ENCODE measurements around the gene LRRC72. TPM values are rescaled to one million over a fixed set of nuclear protein-coding genes. Genes with fewer than 3 reads are reported as not detected.

LRRC72 gene
- total and polyA plus RNA-seq, 10 of the 15 experiments (the other 5 are each of a cell fraction or from before 2014, with no cell fraction given) = not detected

GRCh38 chr7:16619979-16620408, 93.4 kb downstream of the LRRC72 start:
- Histone ChIP-seq H3K4me2 (ENCODE audit: control insufficient read depth, insufficient read depth) (no peak overlapping the region), H3K9me3 (replicated peaks; ENCODE audit: control insufficient read depth, insufficient read depth, low read length) (no peaks in the 10 kb centered on the region), H3K9ac (ENCODE audit: control insufficient read depth, insufficient read depth, low read length) (no peak overlapping the region), H3K4me1 (ENCODE audit: control insufficient read depth, insufficient read depth, low read length) (no peaks in the 10 kb centered on the region), H3K4me3 (no peak overlapping the region), H3K79me2 (ENCODE audit: control insufficient read depth, insufficient read depth, low read length) (no peaks in the 10 kb centered on the region), H4K20me1 (ENCODE audit: control insufficient read depth, insufficient read depth) (no peaks in the 10 kb centered on the region), H3K36me3 (ENCODE audit: control insufficient read depth in 2 of 2, insufficient read depth in 2 of 2, low read length in 1 of 2) (no peaks in the 10 kb centered on the region), H3K27me3 (replicated peaks in 1 of 2; ENCODE audit: control insufficient read depth in 2 of 2, insufficient read depth in 2 of 2, low read length in 1 of 2) (no peaks in the 10 kb centered on the region; a peak in 1 of 4 replicates), H2AFZ (ENCODE audit: control insufficient read depth, low read depth, low read length) (no peak overlapping the region), H3K27ac (ENCODE audit: control insufficient read depth, insufficient read depth) (no peak overlapping the region)
- ChIA-PET RAD21 (ENCODE audit: unreplicated experiment) (no interaction called here), CTCF (interaction anchor here (0.8 kb wide), 1 partner anchor 9 kb away, joined by 3 read pairs; no protein-coding TSS in a partner anchor), SMC1A (ENCODE audit: uncharacterized antibody, unreplicated experiment) (no interaction called here), POLR2A (no interaction called here)
- no TSS peak for BruUV-seq (replicated peaks)
- in situ Hi-C loops (cut with MboI) = no loop called here
- FAIRE-seq (peak; percentile 88), DNase-seq (ENCODE audit: low read depth, low spot score) (peak; percentile 5), ATAC-seq (peak; percentile 82)
- 3% methylated on average over 2 of the region's 2 CpGs for WGBS (ENCODE audit: insufficient coverage, insufficient replicate concordance, low lambda C conversion rate, missing lambda C conversion rate)
- intact Hi-C loops (cut with micrococcal nuclease; ENCODE audit: unreplicated experiment) = no loop called here
- no peak for TF ChIP-seq ZBTB40 (IDR thresholded peaks at IDR 0.05; ENCODE audit: borderline replicate concordance)
- peak; percentile 90 for TF ChIP-seq ATF2 (IDR thresholded peaks at IDR 0.05; ENCODE audit: low read length)
- TF ChIP-seq NFIC (IDR thresholded peaks at IDR 0.05; ENCODE audit: low read depth, low read length) = peak; percentile 80
- TF ChIP-seq FOXM1 (IDR thresholded peaks at IDR 0.05; ENCODE audit: low read depth, low read length) = peak; percentile 44; the same call in 1 of the 2 replicates
- TF ChIP-seq IKZF2 (IDR thresholded peaks at IDR 0.05) = peak; percentile 27 to 39; a peak in 2 of 4 replicates
- TF ChIP-seq JUNB (IDR thresholded peaks at IDR 0.05) = peak; percentile 93
- peak; percentile 20; the same call in 1 of the 2 replicates for TF ChIP-seq RUNX3 (IDR thresholded peaks at IDR 0.05; ENCODE audit: low read length)
- 0 out of 2 replicates have a peak, but pooled peaks have one; percentile 21 for TF ChIP-seq IRF4 (IDR thresholded peaks at IDR 0.05; ENCODE audit: low read depth, low read length)
- TF ChIP-seq ETV6 (conservative IDR thresholded peaks at IDR 0.05 in 1 of 2, IDR thresholded peaks at IDR 0.05 in 1 of 2; ENCODE audit: borderline replicate concordance in 1 of 2, low read depth in 1 of 2) = 0 out of 4 replicates have a peak, but pooled peaks of 1 of the 2 experiments have one; percentile 23
- TF ChIP-seq SUZ12 (IDR thresholded peaks at IDR 0.05; ENCODE audit: unreplicated experiment) = no peak
- TF ChIP-seq PKNOX1 (IDR thresholded peaks at IDR 0.05) = peak; percentile 84
- peak; percentile 48; the same call in 1 of the 2 replicates for TF ChIP-seq PML (IDR thresholded peaks at IDR 0.05; ENCODE audit: low read length)
- no peak for TF ChIP-seq IRF5 (IDR thresholded peaks at IDR 0.05; ENCODE audit: borderline replicate concordance)
- TF ChIP-seq ZBED1 (IDR thresholded peaks at IDR 0.05; ENCODE audit: borderline replicate concordance) = peak; percentile 31; the same call in 1 of the 2 replicates
- peak; percentile 43; the same call in 1 of the 2 replicates for TF ChIP-seq GABPA (IDR thresholded peaks at IDR 0.05; ENCODE audit: low read depth)
- TF ChIP-seq YBX1 (IDR thresholded peaks at IDR 0.05) = no peak
- TF ChIP-seq ATF7 (IDR thresholded peaks at IDR 0.05; ENCODE audit: low read depth) = peak; percentile 40
- TF ChIP-seq CBX5 (IDR thresholded peaks at IDR 0.05; ENCODE audit: low read depth) = peak; percentile 71; the same call in 1 of the 2 replicates
